NCI-H2171 treated with DMSO at 0.1 percent for 48 hours (cell line): ENCODE results near the gene NPB.
A peak's percentile ranks its signal among the peaks of the same experiment; 100 is the strongest.

Source experiments
- DNase-seq: peaks from one replicate; lab custom pipeline; 2025; lab: John Stamatoyannopoulos, UW

NPB gene

GRCh38 chr17:81898885-81899284 is 3.2 kb upstream of the NPB start:
- DNase-seq, result no peak

GRCh38 chr17:81899514-81900166 is 2.4 kb upstream of the NPB start:
- no peak for DNase-seq

GRCh38 chr17:81900181-81900820 is 1.7 kb upstream of the NPB start:
- DNase-seq, result no peak

- DNase-seq, result no peak
Observed at GRCh38 chr17:81901167-81902022, 643 bp upstream of the NPB start.

GRCh38 chr17:81902653-81903414 is 796 bp downstream of the NPB start:
- DNase-seq, result no peak

GRCh38 chr17:81903415-81903831 is 1.4 kb downstream of the NPB start:
- no peak for DNase-seq

- no peak for DNase-seq
Observed at GRCh38 chr17:81903896-81904599, 2.0 kb downstream of the NPB start.

- DNase-seq, result no peak
Observed at GRCh38 chr17:81904600-81905423, 2.8 kb downstream of the NPB start.

- DNase-seq, result no peak
Observed at GRCh38 chr17:81905424-81905875, 3.4 kb downstream of the NPB start.

GRCh38 chr17:81905993-81906392 is 4.0 kb downstream of the NPB start:
- DNase-seq, result no peak

- no peak for DNase-seq
Observed at GRCh38 chr17:81906476-81907218, 4.6 kb downstream of the NPB start.

GRCh38 chr17:81907219-81908145 is 5.4 kb downstream of the NPB start:
- DNase-seq, result no peak

- DNase-seq, result no peak
Observed at GRCh38 chr17:81908793-81909192, 6.8 kb downstream of the NPB start.

GRCh38 chr17:81909231-81909630 is 7.2 kb downstream of the NPB start:
- DNase-seq, result no peak

- no peak for DNase-seq
Observed at GRCh38 chr17:81909966-81910839, 8.2 kb downstream of the NPB start.

GRCh38 chr17:81910840-81911276 is 8.8 kb downstream of the NPB start:
- DNase-seq, result no peak

GRCh38 chr17:81911277-81911961 is 9.4 kb downstream of the NPB start, which contains the start of gene PCYT2:
Gene PCYT2, minus strand, starts transcription at chr17:81911399. Its CDS starts 44 bp downstream, at chr17:81911355.
- peak; percentile 85 for DNase-seq
